ENCODE data around the gene FGD2. TPM values are rescaled to one million over a fixed set of nuclear protein-coding genes. Genes with fewer than 3 reads are reported as not detected.
"Not testable (repeated sequence)": the region's sequence is repeated elsewhere in the genome, so short reads cannot be mapped to it uniquely, and the experiment has no call there.

Gene FGD2
- polyA plus RNA-seq, 1 donor = 3.8 TPM

- DNase-seq (ENCODE audit: low read depth) = not testable (repeated sequence)
These were observed 15.1 kb upstream of the FGD2 start for GRCh38 chr6:36990401-36990800.

- DNase-seq (ENCODE audit: low read depth) = no peak
These were observed 7.4 kb upstream of the FGD2 start for GRCh38 chr6:36997811-36998722.

GRCh38 chr6:36998723-36999038, 6.8 kb upstream of the FGD2 start:
- no peak for DNase-seq (ENCODE audit: low read depth)

- DNase-seq (ENCODE audit: low read depth) = no peak
These were observed 6.2 kb upstream of the FGD2 start for GRCh38 chr6:36999061-36999750.

- no peak for DNase-seq (ENCODE audit: low read depth)
These were observed 5.7 kb upstream of the FGD2 start for GRCh38 chr6:36999751-37000125.

GRCh38 chr6:37004044-37004980, 1.1 kb upstream of the FGD2 start:
- no peak for DNase-seq (ENCODE audit: low read depth)

- DNase-seq (ENCODE audit: low read depth) = no peak
These were observed 542 bp downstream of the FGD2 start for GRCh38 chr6:37005827-37006567.

- no peak for DNase-seq (ENCODE audit: low read depth)
These were observed 1.4 kb downstream of the FGD2 start for GRCh38 chr6:37006793-37007339.

- no peak for DNase-seq (ENCODE audit: low read depth)
These were observed 2.0 kb downstream of the FGD2 start for GRCh38 chr6:37007340-37008043.

GRCh38 chr6:37008484-37009465, 3.3 kb downstream of the FGD2 start:
- DNase-seq (ENCODE audit: low read depth) = no peak

GRCh38 chr6:37010402-37010892, 5.0 kb downstream of the FGD2 start:
- no peak for DNase-seq (ENCODE audit: low read depth)

- no peak for DNase-seq (ENCODE audit: low read depth)
These were observed 6.4 kb downstream of the FGD2 start for GRCh38 chr6:37011656-37012378.

GRCh38 chr6:37013516-37014491, 8.3 kb downstream of the FGD2 start:
- no peak for DNase-seq (ENCODE audit: low read depth)

GRCh38 chr6:37014667-37015066, 9.2 kb downstream of the FGD2 start:
- DNase-seq (ENCODE audit: low read depth) = no peak

- DNase-seq (ENCODE audit: low read depth) = no peak
These were observed 10.1 kb downstream of the FGD2 start for GRCh38 chr6:37015532-37015931.

GRCh38 chr6:37016995-37017394, 11.5 kb downstream of the FGD2 start:
- no peak for DNase-seq (ENCODE audit: low read depth)

- DNase-seq (ENCODE audit: low read depth) = no peak
These were observed 12.2 kb downstream of the FGD2 start for GRCh38 chr6:37017606-37018197.

All from forelimb muscle (tissue), 1 donor.